Thyroid gland (tissue), 4 donors: ENCODE measurements around the gene TNC. TPM values are rescaled to one million over a fixed set of nuclear protein-coding genes. Genes with fewer than 3 reads are reported as not detected.

Source experiments
- DNase-seq, 2 donors: peaks; one replicate each; pipeline ENCODE4 v3.0.0-alpha.2; 2019
- H3K27ac ChIP-seq, 3 donors: fragments of 200-600 bp; sonication (generic); 1 replicate in 2 of 3; 2 replicates in 1 of 3; pipeline ENCODE4 v1.5.1; 2016 to 2019; ENCODE audit warnings: mild to moderate bottlenecking in 1 of 3, moderate library complexity in 1 of 3
- H3K27me3 ChIP-seq: fragments of 200-600 bp; sonication (generic); one replicate; pipeline ENCODE4 v1.5.1; 2019
- H3K36me3 ChIP-seq, 2 donors: fragments of 200-600 bp; sonication (generic); one replicate each; pipeline ENCODE4 v1.5.1; 2016 to 2019
- H3K4me1 ChIP-seq, 2 donors: fragments of 200-600 bp; sonication (generic); one replicate each; pipeline ENCODE4 v1.5.1; 2017 to 2019
- H3K4me3 ChIP-seq, 3 donors: fragments of 200-600 bp; sonication (generic); replicated peaks in 1 of 3; 1 replicate in 2 of 3; 2 replicates in 1 of 3; pipeline ENCODE4 v1.5.1; 2016; ENCODE audit warnings: mild to moderate bottlenecking in 1 of 3
- H3K9me3 ChIP-seq: fragments of 200-600 bp; sonication (generic); one replicate; pipeline ENCODE4 v1.5.1; 2017
- POLR2A ChIP-seq, 2 donors: fragments of 450-650 bp; IDR thresholded peaks; one replicate each; pipeline ENCODE4 v1.6.1; 2017; ENCODE audit warnings: antibody characterized with exemption in 2 of 2, mild to moderate bottlenecking in 2 of 2, moderate library complexity in 1 of 2
- WGBS, 2 donors: methylation state at CpG; one replicate each; pipeline ENCODE4 v1.1.5; 2017; 5-methylcytosine and 5-hydroxymethylcytosine counted together
- intact Hi-C: fragments of 100-400 bp; cut with DNase I; formaldehyde crosslinking; loops from one replicate; pipeline ENCODE4 v1.15.1; 2023
- total RNA-seq, 4 donors: library from RNA; depleted of rRNA; stranded (reverse); fragments of >200 nt; gene quantifications; one replicate each; pipeline ENCODE4 v1.2.3, GENCODE V29; 2016
- TF ChIP-seq, protein P1 (sequence below), 6 experiments: fragments of 200-600 bp in 3 of 6; fragments of 450-650 bp in 3 of 6; sonication (generic) in 3 of 6; IDR thresholded peaks; one replicate each; pipeline ENCODE4 v1.5.1; 2016 to 2019; ENCODE audit warnings: antibody characterized with exemption in 6 of 6, mild to moderate bottlenecking in 2 of 6, inconsistent platforms in 1 of 6, moderate library complexity in 1 of 6

Gene TNC
- total RNA-seq, 4 donors from 2014 or later, result 1.0 to 21.8 (median 6.4) TPM

DNA sequence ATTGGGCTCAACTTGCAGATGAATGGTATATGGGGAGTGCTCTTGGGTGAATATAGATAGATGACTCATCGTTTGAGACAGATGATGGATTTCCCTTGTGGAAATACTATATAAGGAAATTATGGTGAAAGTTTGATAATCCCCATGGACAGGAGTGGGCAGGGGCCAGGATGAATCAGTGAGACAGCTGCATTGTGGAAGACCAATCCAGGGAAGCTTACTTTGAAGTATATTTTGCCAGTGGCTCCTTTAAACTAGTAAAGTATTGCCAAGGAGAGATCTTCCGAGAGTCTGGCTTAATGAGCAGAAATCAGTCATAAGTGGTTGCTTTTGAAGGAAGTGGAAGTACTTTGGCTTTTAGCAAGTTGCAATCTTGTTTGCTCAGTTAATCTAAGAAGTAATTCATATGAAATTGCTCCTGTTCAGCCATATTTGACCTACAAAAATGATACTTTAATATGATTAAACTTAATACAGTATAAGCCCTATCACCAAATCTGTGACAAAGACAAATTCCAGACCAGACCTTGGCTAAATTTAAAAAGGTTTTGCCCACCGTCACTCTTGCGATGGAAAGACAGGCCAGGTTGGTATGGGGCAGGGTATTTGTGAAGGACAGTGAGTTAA is 9.3 kb upstream of the TNC start:
- H3K4me3 ChIP-seq, result no peak overlapping the region
- H3K27me3 ChIP-seq, result no peaks in the 10 kb centered on the region
- intact Hi-C loops, result no loop called here
- TF ChIP-seq POLR2A (IDR thresholded peaks at IDR 0.05), result no peak
- TF ChIP-seq, protein P1, sequence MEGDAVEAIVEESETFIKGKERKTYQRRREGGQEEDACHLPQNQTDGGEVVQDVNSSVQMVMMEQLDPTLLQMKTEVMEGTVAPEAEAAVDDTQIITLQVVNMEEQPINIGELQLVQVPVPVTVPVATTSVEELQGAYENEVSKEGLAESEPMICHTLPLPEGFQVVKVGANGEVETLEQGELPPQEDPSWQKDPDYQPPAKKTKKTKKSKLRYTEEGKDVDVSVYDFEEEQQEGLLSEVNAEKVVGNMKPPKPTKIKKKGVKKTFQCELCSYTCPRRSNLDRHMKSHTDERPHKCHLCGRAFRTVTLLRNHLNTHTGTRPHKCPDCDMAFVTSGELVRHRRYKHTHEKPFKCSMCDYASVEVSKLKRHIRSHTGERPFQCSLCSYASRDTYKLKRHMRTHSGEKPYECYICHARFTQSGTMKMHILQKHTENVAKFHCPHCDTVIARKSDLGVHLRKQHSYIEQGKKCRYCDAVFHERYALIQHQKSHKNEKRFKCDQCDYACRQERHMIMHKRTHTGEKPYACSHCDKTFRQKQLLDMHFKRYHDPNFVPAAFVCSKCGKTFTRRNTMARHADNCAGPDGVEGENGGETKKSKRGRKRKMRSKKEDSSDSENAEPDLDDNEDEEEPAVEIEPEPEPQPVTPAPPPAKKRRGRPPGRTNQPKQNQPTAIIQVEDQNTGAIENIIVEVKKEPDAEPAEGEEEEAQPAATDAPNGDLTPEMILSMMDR (IDR thresholded peaks at IDR 0.05), result no peak
- DNase-seq, result no peak
- H3K36me3 ChIP-seq, result no peaks in the 10 kb centered on the region
- no peak overlapping the region for H3K27ac ChIP-seq
- H3K4me1 ChIP-seq, result no peaks in the 10 kb centered on the region
- WGBS, 2 donors, result 69 to 71% methylated on average over 4 of the region's 4 CpGs
- no peaks in the 10 kb centered on the region for H3K9me3 ChIP-seq

GRCh38 chr9:115126404-115126803 is 8.4 kb upstream of the TNC start:
- TF ChIP-seq POLR2A (IDR thresholded peaks at IDR 0.05), result no peak
- TF ChIP-seq, protein P1 (IDR thresholded peaks at IDR 0.05), result no peak
- Histone ChIP-seq H3K4me1 (no peaks in the 10 kb centered on the region), H3K9me3 (no peaks in the 10 kb centered on the region), H3K27me3 (no peaks in the 10 kb centered on the region), H3K36me3 (no peaks in the 10 kb centered on the region), H3K4me3 (no peak overlapping the region), H3K27ac (no peak overlapping the region)
- DNase-seq, result no peak
- WGBS, 2 donors, result 22 to 32% methylated on average over 2 of the region's 2 CpGs
- intact Hi-C loops, result no loop called here

DNA sequence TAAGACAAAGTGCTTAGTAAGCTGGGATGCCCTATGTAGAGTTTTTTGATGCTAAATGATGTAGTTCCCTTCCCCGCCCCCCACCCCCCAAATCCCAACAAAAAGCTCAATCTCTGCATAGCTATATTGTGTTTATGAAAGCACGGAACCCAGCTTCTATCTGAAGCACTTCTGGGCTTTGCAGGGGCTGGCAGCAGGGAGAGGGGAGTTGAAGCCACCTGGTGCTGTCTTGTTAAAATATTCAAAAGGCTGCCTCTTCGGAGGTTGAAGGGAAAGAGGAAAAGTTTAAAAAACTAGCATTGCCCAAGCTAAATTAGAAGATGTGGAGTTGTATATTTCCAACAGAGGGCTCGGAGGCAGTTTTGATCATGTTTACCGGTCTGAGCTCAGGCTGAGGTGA is 5.0 kb upstream of the TNC start:
- intact Hi-C loops, result no loop called here
- DNase-seq, result no peak
- Histone ChIP-seq H3K36me3 (no peaks in the 10 kb centered on the region), H3K27me3 (no peaks in the 10 kb centered on the region), H3K27ac (no peak overlapping the region), H3K9me3 (no peaks in the 10 kb centered on the region), H3K4me3 (no peak overlapping the region), H3K4me1 (peaks cover 10 to 13% of the 10 kb centered on the region in 2 donors)
- WGBS, 2 donors, result 70 to 76% methylated on average over 5 of the region's 5 CpGs
- TF ChIP-seq, protein P1 (IDR thresholded peaks at IDR 0.05), result no peak
- TF ChIP-seq POLR2A (IDR thresholded peaks at IDR 0.05), result no peak

DNA sequence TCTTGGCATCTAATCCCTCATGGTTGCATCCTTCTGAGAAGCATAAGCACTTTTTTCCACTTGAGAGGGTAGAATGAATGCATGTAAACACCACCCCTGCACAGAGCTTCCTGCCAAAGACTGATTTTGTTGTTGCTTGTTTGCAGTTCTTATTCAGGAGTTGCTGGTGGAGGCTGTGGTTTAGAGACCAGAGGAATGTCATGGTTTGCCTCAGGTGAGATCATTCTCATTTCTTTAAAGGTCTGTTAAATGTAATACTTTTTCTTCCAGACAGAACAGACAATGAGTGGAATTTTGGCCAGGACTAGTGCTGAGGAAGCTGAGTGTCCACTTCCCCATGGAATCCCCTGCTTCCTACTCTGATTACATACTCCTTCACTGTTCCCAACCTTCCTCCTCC is 3.2 kb upstream of the TNC start:
- Histone ChIP-seq H3K9me3 (no peaks in the 10 kb centered on the region), H3K27me3 (peaks cover 3% of the 10 kb centered on the region), H3K4me3 (no peak overlapping the region), H3K36me3 (no peaks in the 10 kb centered on the region), H3K27ac (no peak overlapping the region), H3K4me1 (peaks cover 11 to 15% of the 10 kb centered on the region in 2 donors)
- DNase-seq, result no peak
- TF ChIP-seq POLR2A (IDR thresholded peaks at IDR 0.05), result no peak
- intact Hi-C loops, result no loop called here

GRCh38 chr9:115118879-115119218 is 892 bp upstream of the TNC start:
- Histone ChIP-seq H3K4me1 (peaks cover 11 to 15% of the 10 kb centered on the region in 2 donors), H3K4me3 (no peak overlapping the region), H3K27ac (no peak overlapping the region), H3K27me3 (peaks cover 3% of the 10 kb centered on the region), H3K36me3 (no peaks in the 10 kb centered on the region), H3K9me3 (no peaks in the 10 kb centered on the region)
- TF ChIP-seq, protein P1 (IDR thresholded peaks at IDR 0.05), result no peak
- no peak for TF ChIP-seq POLR2A (IDR thresholded peaks at IDR 0.05)
- DNase-seq, result peak; percentile 33 to 44
- WGBS, 2 donors, result 5 to 7% methylated on average over 8 of the region's 8 CpGs
- intact Hi-C loops, result no loop called here
